DND-41 (cell line): ENCODE results near the gene SOCS1.

Experiments
- ATAC-seq: fragments of 200-7000 bp; cut with Tn5 transposase; 3 replicates; pipeline ENCODE4 v1.9.1; 2021; ENCODE audit warnings: low read depth; ENCODE audit not compliant: insufficient read depth
- DNase-seq: peaks from one replicate; pipeline ENCODE4 v3.0.0-alpha.2; 2020
- H2AFZ ChIP-seq: 2 replicates; pipeline ENCODE4 v1.6.0; 2012; ENCODE audit warnings: low read depth, low read length
- H3K27ac ChIP-seq: 2 replicates; pipeline ENCODE4 v1.5.1; 2012; ENCODE audit warnings: low read length, inconsistent platforms
- H3K27me3 ChIP-seq: fragments of 200-600 bp; sonication (generic); 2 replicates; pipeline ENCODE4 v1.6.0; 2012; ENCODE audit warnings: low read length, mild to moderate bottlenecking, inconsistent platforms; ENCODE audit not compliant: insufficient read depth, poor library complexity
- H3K36me3 ChIP-seq: 2 replicates; pipeline ENCODE4 v1.5.1; 2012; ENCODE audit warnings: low read length, inconsistent platforms; ENCODE audit not compliant: insufficient read depth
- H3K4me1 ChIP-seq: 2 replicates; pipeline ENCODE4 v1.5.1; 2012; ENCODE audit warnings: mild to moderate bottlenecking, low read length; ENCODE audit not compliant: insufficient read depth
- H3K4me2 ChIP-seq: 2 replicates; pipeline ENCODE4 v1.6.0; 2012; ENCODE audit warnings: mild to moderate bottlenecking, moderate library complexity, low read length, inconsistent platforms; ENCODE audit not compliant: insufficient read depth
- H3K4me3 ChIP-seq, 2 experiments: fragments of 200-600 bp in 1 of 2; shearing (Covaris generic) in 1 of 2; 2 replicates each; pipeline ENCODE4 v1.5.1; 2012 to 2016; ENCODE audit warnings: inconsistent platforms in 2 of 2, low read length in 2 of 2, mild to moderate bottlenecking in 2 of 2, low read depth in 1 of 2, moderate library complexity in 1 of 2
- H3K79me2 ChIP-seq: 2 replicates; pipeline ENCODE4 v1.6.0; 2012; ENCODE audit warnings: low read length, inconsistent platforms; ENCODE audit not compliant: insufficient read depth
- H3K9ac ChIP-seq: 2 replicates; pipeline ENCODE4 v1.6.0; 2012; ENCODE audit warnings: low read depth, mild to moderate bottlenecking, inconsistent platforms, low read length, moderate library complexity
- H3K9me3 ChIP-seq: 2 replicates; pipeline ENCODE4 v1.5.1; 2012; ENCODE audit warnings: low read length, moderate library complexity, mild to moderate bottlenecking, inconsistent platforms; ENCODE audit not compliant: insufficient read depth, severe bottlenecking
- H4K20me1 ChIP-seq: 2 replicates; pipeline ENCODE4 v1.6.0; 2012; ENCODE audit warnings: low read length; ENCODE audit not compliant: insufficient read depth
- CTCF ChIP-seq: IDR thresholded peaks from 2 replicates; pipeline ENCODE4 v1.5.1; 2012; ENCODE audit warnings: borderline replicate concordance, low read length, moderate library complexity, mild to moderate bottlenecking; ENCODE audit not compliant: poor library complexity, severe bottlenecking; ENCODE audit errors: extremely low read depth
- EZH2 ChIP-seq: IDR thresholded peaks from 3 replicates; pipeline ENCODE4 v1.6.1; 2012; ENCODE audit warnings: borderline replicate concordance, low read depth, mild to moderate bottlenecking, moderate library complexity, low read length, inconsistent platforms; ENCODE audit not compliant: severe bottlenecking

The SOCS1 gene

DNA sequence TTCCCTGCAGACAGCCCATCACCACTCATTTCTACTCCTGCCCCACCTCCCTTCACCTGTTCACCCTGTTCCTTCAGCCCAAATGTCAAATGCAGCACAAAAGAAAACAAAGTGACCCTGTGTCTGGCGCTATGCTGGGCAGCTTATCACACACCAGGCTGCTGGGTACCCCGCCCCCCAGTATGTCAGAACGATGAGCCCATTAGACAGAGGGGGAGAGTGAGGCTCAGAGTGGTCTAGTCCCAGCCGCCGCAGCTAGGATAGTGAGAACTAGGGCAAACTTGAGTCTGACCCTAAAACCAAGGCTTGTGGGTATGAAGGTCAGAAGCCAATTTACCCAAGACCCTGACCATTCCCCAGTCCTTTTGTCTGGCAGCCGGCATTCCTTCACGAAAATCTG lies 9.1 kb upstream of the SOCS1 start:
- no peak for ATAC-seq
- Histone ChIP-seq H3K4me2 (no peak overlapping the region), H2AFZ (no peak overlapping the region), H3K9me3 (no peaks in the 10 kb centered on the region), H3K36me3 (no peaks in the 10 kb centered on the region), H3K4me1 (no peaks in the 10 kb centered on the region), H3K27me3 (no peaks in the 10 kb centered on the region), H3K79me2 (no peaks in the 10 kb centered on the region), H4K20me1 (no peaks in the 10 kb centered on the region), H3K9ac (no peak overlapping the region), H3K27ac (no peak overlapping the region), H3K4me3 (no peak overlapping the region)
- DNase-seq: no peak
- no peak for TF ChIP-seq EZH2
- no peak for TF ChIP-seq CTCF

GRCh38 chr16:11264155-11264832 lies 8.3 kb upstream of the SOCS1 start:
- no peak overlapping the region for H3K4me3 ChIP-seq
- H3K4me2 ChIP-seq: no peak overlapping the region
- DNase-seq (no peak), ATAC-seq (no peak)
- no peaks in the 10 kb centered on the region for H3K36me3 ChIP-seq
- no peak overlapping the region for H3K27ac ChIP-seq
- H2AFZ ChIP-seq: no peak overlapping the region
- no peaks in the 10 kb centered on the region for H3K27me3 ChIP-seq
- no peak overlapping the region for H3K9ac ChIP-seq
- TF ChIP-seq EZH2 (no peak), CTCF (no peak)
- no peaks in the 10 kb centered on the region for H3K9me3 ChIP-seq
- no peaks in the 10 kb centered on the region for H4K20me1 ChIP-seq
- no peaks in the 10 kb centered on the region for H3K79me2 ChIP-seq
- H3K4me1 ChIP-seq: peaks cover 3% of the 10 kb centered on the region

GRCh38 chr16:11263737-11264136 lies 7.7 kb upstream of the SOCS1 start:
- H3K9ac ChIP-seq: no peak overlapping the region
- H3K27ac ChIP-seq: no peak overlapping the region
- no peaks in the 10 kb centered on the region for H3K79me2 ChIP-seq
- TF ChIP-seq EZH2 (no peak), CTCF (no peak)
- peaks cover 9% of the 10 kb centered on the region for H3K4me1 ChIP-seq
- H3K9me3 ChIP-seq: no peaks in the 10 kb centered on the region
- no peak overlapping the region for H3K4me3 ChIP-seq
- no peaks in the 10 kb centered on the region for H4K20me1 ChIP-seq
- H3K36me3 ChIP-seq: no peaks in the 10 kb centered on the region
- no peak overlapping the region for H3K4me2 ChIP-seq
- DNase-seq: no peak
- no peaks in the 10 kb centered on the region for H3K27me3 ChIP-seq
- ATAC-seq: peak; percentile 40
- no peak overlapping the region for H2AFZ ChIP-seq
